GM18951 (cell line): Measurements from ENCODE around the gene CD164.

ENCODE experiments used
- POLR2A ChIP-seq: IDR thresholded peaks from 4 replicates; pipeline ENCODE4 v1.6.1; 2011; ENCODE audit warnings: mild to moderate bottlenecking; ENCODE audit not compliant: insufficient read length, insufficient read depth; ENCODE audit errors: extremely low read depth
- in situ Hi-C: fragments of 300-500 bp; cut with MboI; formaldehyde crosslinking; loops from one replicate; pipeline ENCODE4 v1.12.0; 2022; ENCODE audit warnings: low sequenced_read_pairs, mixed read lengths, inconsistent platforms; ENCODE audit not compliant: unreplicated experiment

CD164 gene

DNA sequence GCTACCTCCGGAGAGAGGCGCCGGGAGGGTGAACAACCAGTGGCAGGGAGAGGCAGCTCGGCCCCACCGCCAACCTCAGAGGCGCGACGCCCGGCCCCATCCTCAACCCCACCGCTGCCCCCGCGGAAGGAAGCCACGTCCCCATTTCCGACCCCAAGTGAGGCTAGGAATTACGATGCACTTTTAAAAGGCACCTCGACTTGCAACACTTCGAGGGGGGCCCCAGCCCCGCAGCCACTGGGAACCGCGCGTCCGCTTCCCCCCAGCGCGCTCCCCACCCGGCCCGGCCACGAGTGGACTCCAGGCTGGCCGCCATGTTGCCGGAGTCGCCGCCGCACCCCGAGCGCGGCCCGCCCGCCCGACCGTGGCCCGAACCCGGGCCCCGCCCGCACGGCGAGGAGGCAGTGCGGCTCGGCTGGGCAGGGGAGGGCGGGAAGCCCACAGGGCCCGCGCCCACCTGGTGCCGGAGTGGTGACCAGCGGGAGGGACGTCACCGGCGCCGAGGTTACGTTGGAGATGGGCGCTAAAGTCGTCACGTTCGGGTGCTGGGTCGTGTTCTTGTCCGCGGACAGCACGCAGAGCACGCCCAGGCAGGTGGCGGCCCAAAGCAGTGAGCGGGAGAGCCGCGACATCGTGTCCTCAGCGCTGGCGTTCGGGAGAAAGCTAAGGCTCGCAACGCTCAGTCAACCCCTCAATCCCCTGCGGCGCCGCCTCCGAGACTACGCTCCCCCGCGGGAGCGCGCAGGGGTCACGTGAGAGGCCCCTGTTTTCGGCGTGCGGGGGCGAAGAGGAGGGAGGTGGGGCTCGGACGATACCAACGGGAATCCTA, at the start of gene CD164:
Gene CD164, minus strand, starts transcription at position 721 of the 829 bp plus-strand sequence. Its CDS starts 89 bp downstream, at position 632.
- in situ Hi-C loops: loop anchor here (10.0 kb wide), 1 partner anchor 197 kb away; no protein-coding TSS in a partner anchor
- peak; percentile 96 for TF ChIP-seq POLR2A

DNA sequence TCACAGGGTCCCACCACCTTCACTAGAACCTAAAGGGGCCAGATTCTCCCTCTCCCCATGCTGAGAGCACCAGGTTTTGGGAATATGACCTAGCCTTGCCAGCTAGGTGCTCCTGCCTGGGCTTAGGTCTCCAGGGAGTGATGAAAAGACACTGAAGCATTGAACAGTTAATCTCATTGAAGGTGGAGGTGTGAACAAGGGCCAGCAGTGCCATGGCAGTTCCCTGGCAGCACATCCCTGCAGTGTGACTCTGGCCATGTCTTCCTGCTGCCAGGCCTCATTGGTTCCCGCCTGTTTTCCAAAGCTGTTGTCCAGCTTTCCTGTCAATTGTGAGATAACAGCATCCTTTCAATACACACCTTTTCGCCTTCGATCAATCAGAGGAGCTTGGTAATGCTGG, 47.2 kb upstream of the CD164 start:
- no peak for TF ChIP-seq POLR2A
- in situ Hi-C loops: no loop called here

- in situ Hi-C loops: no loop called here
- no peak for TF ChIP-seq POLR2A
Observed at GRCh38 chr6:109428889-109429477, 46.7 kb upstream of the CD164 start.

GRCh38 chr6:109424946-109425345, 42.7 kb upstream of the CD164 start:
- no peak for TF ChIP-seq POLR2A
- in situ Hi-C loops: no loop called here

DNA sequence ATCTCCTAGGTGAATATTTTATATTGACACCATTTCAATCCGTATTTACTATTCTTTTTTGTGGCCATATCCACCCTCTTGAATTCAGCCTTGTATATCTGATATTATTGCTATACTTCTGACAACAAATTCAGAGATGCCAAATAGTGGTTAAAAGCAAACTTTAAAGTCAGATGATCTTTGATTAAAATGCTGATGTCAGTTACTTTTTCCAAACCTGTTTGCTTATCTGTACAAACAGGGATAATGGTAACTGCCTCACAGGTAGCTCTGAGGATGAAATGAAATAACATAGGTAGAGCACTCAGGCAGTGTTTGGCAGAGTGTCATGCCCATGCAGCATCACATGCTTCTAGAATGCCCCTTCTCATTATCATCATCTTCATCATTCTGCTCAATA, 38.9 kb upstream of the CD164 start:
- TF ChIP-seq POLR2A: no peak

DNA sequence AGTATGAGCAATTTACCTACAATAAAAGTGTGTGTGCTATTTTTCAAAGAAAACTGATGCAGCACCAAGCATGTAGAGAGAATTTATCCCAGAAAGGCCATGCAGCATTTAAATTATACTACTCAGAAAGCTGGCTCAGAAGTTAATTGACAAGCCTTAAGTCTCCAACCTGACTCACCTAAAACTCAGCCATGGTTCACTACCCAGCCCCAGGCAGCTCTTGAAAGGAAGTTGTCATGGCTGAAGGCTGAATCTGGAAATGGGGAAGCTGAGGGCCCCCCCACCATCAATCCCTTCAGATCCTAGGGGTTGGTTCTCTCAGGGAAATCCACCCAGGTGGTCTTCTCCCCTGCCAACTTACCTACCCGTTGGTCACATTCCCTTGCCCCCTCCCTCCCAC, 38.5 kb upstream of the CD164 start:
- TF ChIP-seq POLR2A: no peak
- in situ Hi-C loops: no loop called here

More for the DNA sequence above, 38.9 kb upstream of the CD164 start:
- in situ Hi-C loops: no loop called here

DNA sequence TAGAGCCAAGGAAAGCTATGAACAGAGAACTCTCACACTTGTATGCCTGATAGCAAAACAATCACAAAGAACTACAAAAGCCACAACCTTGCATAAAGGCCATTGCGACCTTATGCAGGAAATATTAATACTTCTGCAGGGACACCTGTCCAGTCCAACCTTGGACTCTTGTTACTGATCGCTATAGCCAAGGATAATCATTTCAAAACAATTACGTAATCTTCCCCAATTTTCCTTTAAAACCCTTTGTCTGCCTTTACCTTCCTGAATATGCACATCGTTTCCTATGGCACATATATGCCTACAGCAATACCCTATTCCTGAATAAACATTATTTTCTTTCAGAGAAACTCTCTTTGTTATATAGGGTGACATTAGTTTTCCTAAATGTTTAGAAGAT, 35.4 kb upstream of the CD164 start:
- no peak for TF ChIP-seq POLR2A
- in situ Hi-C loops: no loop called here

DNA sequence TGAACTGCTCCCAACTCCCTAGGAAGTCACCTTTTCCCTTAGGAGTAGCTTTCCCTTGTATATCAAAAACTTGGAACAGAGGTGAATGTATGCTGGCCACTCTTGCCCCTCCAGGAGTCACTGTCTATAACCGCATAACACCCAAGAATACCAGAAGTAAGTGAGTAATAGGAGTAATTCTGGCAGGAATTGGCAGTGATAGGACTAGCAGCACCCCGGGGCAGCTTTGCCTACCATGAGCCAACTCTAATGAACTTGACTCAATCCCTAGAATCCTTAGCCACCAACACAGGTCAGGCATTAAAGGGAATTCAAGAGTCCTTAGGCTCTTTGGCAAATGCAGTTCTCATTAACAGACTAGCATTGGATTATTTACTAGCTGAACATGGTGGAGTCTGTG, 28.8 kb upstream of the CD164 start:
- in situ Hi-C loops: no loop called here
- TF ChIP-seq POLR2A: no peak

DNA sequence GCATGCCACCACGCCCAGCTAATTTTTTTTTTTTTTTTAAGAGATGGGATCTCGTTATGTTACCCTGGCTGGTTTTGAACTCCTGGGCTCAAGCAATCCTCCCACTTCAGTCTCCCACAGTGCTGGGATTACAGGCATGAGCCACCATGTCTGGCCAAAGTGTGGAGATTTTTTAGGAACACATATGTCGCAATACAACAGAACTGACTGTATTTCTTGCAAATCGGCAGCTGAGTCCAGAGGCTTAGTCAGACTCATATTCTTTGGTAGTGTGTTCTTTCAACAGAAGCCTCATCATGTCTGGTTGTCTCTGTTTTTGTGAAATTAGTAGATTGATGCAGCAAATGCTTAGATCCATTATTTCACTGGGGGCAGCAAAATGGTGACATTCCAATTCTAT, 23.9 kb upstream of the CD164 start:
- in situ Hi-C loops: no loop called here
- no peak for TF ChIP-seq POLR2A

- TF ChIP-seq POLR2A: no peak
- in situ Hi-C loops: no loop called here
Observed at GRCh38 chr6:109397020-109397419, 14.8 kb upstream of the CD164 start.

- in situ Hi-C loops: no loop called here
- TF ChIP-seq POLR2A: no peak
Observed at GRCh38 chr6:109396046-109396718, 13.9 kb upstream of the CD164 start.

DNA sequence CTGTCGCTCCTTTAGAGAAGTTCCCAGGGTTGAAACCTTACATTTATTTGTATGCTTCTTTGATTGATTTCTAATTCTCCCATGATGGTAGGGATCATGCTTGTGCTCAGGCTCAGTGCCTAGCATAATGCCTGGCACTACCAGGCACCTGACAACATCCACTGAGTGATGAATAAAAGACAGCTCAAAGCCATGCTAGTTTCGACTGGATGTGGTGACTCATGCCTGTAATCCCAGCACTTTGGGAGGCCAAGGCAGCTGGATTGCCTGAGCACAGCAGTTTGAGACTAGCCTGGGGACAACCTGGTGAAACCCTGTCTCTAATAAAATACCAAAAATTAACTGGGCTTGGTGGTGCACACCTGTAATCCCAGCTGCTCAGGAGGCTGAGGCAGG, 11.6 kb upstream of the CD164 start:
- in situ Hi-C loops: no loop called here
- TF ChIP-seq POLR2A: no peak

GRCh38 chr6:109393157-109393885, 11.1 kb upstream of the CD164 start:
- in situ Hi-C loops: no loop called here

More at GRCh38 chr6:109393157-109393885, 11.1 kb upstream of the CD164 start:
- TF ChIP-seq POLR2A: no peak
